ENCODE measurements around the gene MAGED2.
"Not testable (repeated sequence)": the region's sequence is repeated elsewhere in the genome, so short reads cannot be mapped to it uniquely, and the experiment has no call there.

MAGED2 gene, protein sequence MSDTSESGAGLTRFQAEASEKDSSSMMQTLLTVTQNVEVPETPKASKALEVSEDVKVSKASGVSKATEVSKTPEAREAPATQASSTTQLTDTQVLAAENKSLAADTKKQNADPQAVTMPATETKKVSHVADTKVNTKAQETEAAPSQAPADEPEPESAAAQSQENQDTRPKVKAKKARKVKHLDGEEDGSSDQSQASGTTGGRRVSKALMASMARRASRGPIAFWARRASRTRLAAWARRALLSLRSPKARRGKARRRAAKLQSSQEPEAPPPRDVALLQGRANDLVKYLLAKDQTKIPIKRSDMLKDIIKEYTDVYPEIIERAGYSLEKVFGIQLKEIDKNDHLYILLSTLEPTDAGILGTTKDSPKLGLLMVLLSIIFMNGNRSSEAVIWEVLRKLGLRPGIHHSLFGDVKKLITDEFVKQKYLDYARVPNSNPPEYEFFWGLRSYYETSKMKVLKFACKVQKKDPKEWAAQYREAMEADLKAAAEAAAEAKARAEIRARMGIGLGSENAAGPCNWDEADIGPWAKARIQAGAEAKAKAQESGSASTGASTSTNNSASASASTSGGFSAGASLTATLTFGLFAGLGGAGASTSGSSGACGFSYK

DNA sequence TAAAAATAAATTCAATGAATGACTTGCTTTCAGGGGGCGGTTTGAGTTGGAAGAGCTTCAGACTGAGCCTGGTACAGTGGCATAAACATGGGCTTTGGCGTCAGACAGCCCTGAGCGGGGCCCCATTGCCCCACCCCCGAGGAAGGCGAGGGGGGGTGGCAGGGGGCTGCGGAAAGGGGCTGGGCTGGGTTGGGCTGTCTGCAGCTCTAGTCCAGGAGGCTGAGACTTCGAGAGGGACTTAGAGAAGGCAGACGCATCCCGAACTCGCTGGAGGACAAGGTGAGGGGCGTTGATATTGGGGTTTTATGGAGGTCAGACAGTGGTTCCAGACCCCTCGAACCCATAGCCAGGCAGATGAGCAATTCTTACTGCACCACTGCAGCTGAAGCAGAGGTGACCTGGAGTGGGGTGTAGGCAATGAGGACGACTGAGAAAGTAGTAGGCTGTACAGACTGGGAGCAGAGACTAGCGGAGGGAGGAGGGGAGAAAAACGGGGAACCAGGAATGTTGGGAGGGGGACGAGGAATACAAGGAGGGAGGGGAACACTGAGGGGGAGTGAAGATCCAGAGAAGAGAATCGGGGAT, at the start of gene MAGED2:
Gene MAGED2 (plus strand): TSS at position 222 of the 585 bp plus-strand sequence. CDS start 1,587 bp downstream, outside the sequence.
- DNase-seq = peak; percentile 83

DNA sequence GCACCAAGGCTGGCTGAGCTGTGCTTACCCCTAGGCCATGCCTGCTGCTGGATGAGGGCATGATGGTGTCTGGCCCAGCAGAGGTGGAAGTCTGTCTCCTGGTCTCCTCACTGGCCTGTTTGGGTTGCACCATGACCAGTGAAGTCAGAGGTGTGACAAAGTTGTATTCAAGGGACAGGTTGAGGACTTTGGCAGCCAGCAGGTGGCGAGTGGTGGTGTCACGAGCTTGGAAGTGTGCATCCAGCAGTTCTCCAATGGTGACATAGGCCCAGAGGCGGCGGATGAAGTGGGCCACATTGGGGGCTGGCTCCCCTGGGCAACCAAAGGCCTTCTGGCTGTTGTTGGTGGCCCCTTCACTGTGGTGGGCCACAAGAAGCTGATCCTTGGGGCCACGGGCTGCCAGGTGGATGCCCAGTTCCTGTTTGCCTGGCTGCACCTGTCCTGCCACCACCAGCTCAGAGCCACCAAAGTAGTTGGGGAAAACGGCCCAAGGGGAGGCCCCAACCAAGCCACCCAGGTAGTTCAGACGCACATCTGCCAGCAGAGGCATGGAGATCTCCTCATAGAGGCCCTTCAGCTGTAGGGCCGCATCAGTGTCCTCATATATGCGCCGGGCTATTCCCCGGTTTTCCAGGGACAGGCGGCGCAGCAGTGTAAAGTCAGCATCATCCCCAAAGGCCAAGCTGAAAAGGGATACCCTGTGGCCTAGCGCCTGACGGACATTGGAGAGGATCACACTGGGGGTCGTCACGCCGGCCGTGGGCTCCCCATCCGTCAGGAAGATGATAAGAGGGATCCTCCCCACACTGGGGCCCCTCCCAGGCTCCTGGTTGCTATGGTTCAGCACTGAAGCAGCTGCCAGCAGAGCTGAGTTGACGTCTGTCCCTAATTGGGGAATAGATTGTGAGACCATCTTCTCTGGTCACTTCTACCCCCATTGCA, 49.2 kb upstream of the MAGED2 start:
- DNase-seq = peak; percentile 3

GRCh38 chrX:54774391-54775094, 33.0 kb upstream of the MAGED2 start:
- DNase-seq = peak; percentile 83

- no peak for DNase-seq
Observed at GRCh38 chrX:54776061-54776460, 31.5 kb upstream of the MAGED2 start.

GRCh38 chrX:54776987-54777672, 30.4 kb upstream of the MAGED2 start:
- DNase-seq = no peak

GRCh38 chrX:54785901-54786300, 21.6 kb upstream of the MAGED2 start:
- DNase-seq = peak; percentile 43

DNA sequence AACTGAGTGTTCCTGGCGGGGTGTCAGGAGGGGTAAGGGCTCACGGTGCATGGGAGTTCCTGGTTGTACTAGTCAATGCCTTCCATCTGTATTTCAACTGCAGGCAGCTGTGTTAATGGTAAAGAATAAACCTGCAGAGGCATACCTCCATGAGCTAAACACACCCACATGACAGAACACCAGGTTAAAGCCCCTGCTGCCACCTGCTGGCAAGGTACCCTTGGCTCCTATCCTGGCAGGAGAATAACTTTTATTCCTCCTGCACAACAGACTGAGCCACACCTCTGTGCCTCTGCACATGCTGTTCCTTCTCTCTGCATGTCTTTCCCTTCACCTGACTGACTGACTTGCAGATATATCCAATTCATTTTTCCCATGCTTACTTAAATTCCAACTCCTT, 20.6 kb upstream of the MAGED2 start:
- DNase-seq = peak; percentile 40

GRCh38 chrX:54788446-54788845, 19.1 kb upstream of the MAGED2 start:
- DNase-seq = no peak

DNA sequence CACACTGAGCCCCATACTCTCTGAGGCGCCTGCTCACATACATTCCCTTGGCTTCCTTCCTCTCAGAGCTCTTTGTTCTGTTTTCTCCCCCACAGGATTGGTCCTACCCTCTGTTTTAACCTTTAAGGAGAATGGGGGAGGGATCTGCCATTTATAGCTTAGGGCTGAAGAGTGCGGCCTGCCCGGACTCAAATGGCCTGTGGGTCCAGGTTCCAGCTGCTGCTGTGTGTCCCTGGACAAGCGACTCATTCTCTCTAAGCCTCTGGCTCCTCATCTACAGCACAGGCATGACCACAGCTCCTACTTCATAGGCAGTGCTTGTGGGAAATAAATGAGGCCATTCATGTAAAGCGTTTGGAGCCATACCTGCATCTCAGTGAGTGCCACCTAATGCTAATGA, 18.1 kb upstream of the MAGED2 start:
- DNase-seq = not testable (repeated sequence)

- no peak for DNase-seq
Observed at GRCh38 chrX:54794028-54794427, 13.5 kb upstream of the MAGED2 start.

DNA sequence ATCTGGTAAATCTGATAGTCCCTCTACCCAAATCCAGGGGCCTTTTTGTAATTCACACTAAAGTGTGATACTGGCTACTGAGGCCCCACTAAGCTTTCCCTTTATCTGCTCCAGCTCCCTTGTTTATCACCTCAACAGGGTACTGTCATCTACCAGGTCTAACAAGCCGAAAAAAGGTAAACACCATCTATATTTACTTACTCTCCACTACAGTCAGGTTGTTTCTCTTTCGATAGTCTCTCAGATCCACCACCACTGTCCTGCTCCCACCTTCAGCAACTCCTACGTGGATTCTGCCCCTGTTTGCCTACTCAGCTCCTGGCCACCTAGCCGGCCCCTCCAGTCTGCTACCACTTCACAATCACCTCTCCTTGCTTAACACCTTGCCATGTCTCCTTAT, 12.8 kb upstream of the MAGED2 start:
- DNase-seq = no peak

DNA sequence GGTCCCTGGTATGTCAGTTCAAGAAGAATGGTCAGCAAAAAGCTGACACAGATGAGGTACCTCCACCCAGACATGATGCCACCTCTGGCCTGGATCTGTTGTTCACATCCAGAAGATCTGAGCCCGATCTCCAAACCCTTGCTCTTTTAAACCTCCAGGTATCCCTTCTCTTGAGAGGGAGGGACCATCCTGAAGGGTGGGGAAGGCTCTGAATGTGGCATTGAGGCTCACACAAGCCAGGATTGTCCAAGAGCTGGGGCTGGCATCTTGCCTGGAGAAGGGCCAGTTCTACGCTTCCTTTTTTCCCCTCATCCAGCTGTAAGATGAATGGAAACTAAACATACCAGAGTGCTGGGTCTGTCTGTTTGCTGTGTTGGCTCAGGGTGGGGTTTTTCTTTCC, 9.4 kb upstream of the MAGED2 start, which contains the start of gene ITIH6:
Gene ITIH6 (minus strand): TSS at position 119 of the 400 bp plus-strand sequence. CDS start 45 bp downstream, at position 74.
- no peak for DNase-seq

DNA sequence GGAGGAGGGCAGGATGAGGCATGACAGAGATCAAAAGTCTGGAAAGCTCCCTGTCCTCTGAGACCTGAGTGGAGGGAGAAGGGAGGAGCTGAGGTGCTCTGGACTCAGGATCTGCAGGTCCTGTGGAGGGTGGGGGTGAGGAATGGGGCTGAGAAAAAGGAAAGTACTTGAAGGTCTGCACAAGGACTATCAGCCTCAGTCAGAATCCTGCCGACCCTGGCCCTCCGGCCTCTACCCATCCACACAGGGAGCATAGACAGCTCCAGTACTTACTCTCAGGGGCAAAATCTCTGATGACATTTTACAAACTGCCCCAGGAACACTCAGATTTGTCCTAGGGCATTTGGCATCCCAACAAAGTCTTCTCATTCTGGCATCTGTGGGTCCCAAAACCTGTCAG, 8.5 kb upstream of the MAGED2 start:
- DNase-seq = no peak

DNA sequence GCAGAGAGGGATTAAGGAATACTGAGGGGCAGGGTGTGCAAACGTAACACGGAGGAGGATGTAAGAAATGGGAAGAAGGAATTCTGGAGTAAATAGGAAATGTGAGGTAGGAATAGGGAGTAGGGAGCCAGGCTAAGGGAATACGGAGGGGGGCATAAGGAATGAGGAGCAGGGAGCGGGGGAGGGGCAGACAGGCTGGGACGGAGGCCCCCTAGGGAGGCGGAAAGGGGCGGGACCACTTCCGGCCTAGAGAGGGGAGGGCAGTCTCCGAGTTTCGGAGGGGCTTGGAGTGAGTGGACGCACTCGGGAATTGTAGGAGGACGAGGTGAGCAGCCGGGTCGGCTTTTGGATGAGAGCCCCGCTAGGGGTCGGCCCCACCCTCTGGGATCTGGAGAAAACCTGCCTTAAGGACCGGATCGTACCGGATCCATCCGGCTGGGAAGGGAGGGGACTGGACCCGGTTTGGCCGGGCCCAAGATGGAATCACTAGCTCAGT, 612 bp downstream of the MAGED2 start:
- peak; percentile 89 for DNase-seq

- peak; percentile 99 for DNase-seq
Observed at GRCh38 chrX:54808605-54809483, 1.3 kb downstream of the MAGED2 start.

GRCh38 chrX:54810532-54810931, 3.0 kb downstream of the MAGED2 start:
- DNase-seq = no peak

GRCh38 chrX:54811301-54811885, 3.8 kb downstream of the MAGED2 start:
- no peak for DNase-seq

GRCh38 chrX:54812306-54812705, 4.8 kb downstream of the MAGED2 start:
- no peak for DNase-seq

- no peak for DNase-seq
Observed at GRCh38 chrX:54817220-54817820, 9.8 kb downstream of the MAGED2 start.

Data from NCI-H82 (cell line).